Glutamatergic neuron (in vitro differentiated cells): ENCODE data around the gene EIF3C. TPM values are rescaled to one million over a fixed set of nuclear protein-coding genes. Genes with fewer than 3 reads are reported as not detected.
"Not testable (repeated sequence)": the region's sequence is repeated elsewhere in the genome, so short reads cannot be mapped to it uniquely, and the experiment has no call there.

Experiments
- DNase-seq: peaks from one replicate; pipeline ENCODE4 v3.0.0; 2022
- H3K27ac Mint-ChIP-seq: one replicate; pipeline ENCODE4 v1.8.0; 2020; ENCODE audit warnings: mild to moderate bottlenecking, mixed read lengths, inconsistent platforms; ENCODE audit not compliant: unreplicated experiment
- H3K27me3 Mint-ChIP-seq: one replicate; pipeline ENCODE4 v1.8.0; 2020; ENCODE audit warnings: mild to moderate bottlenecking, moderate library complexity, mixed read lengths, inconsistent platforms; ENCODE audit not compliant: unreplicated experiment
- H3K36me3 Mint-ChIP-seq: one replicate; pipeline ENCODE4 v1.8.0; 2020; ENCODE audit warnings: mild to moderate bottlenecking, mixed read lengths, inconsistent platforms; ENCODE audit not compliant: unreplicated experiment
- H3K4me1 Mint-ChIP-seq: one replicate; pipeline ENCODE4 v1.8.0; 2020; ENCODE audit warnings: mild to moderate bottlenecking, low read depth, mixed read lengths, inconsistent platforms; ENCODE audit not compliant: unreplicated experiment
- H3K4me3 Mint-ChIP-seq: one replicate; pipeline ENCODE4 v1.8.0; 2020; ENCODE audit warnings: mild to moderate bottlenecking, mixed read lengths, inconsistent platforms; ENCODE audit not compliant: unreplicated experiment
- H3K9me3 Mint-ChIP-seq: one replicate; pipeline ENCODE4 v1.8.0; 2020; ENCODE audit warnings: mild to moderate bottlenecking, moderate library complexity, mixed read lengths, inconsistent platforms; ENCODE audit not compliant: unreplicated experiment
- total RNA-seq: library from RNA; stranded (reverse); fragmentation: NEBNext Ultra II Directional; extraction: Animal tissue kit (Norgen Biotek cat#: 25700); gene quantifications from one replicate; pipeline ENCODE4 v1.2.1, GENCODE V29; 2021; ENCODE audit not compliant: unreplicated experiment
- TF ChIP-seq, protein P1 (sequence below): fragments of 200-600 bp; sonication (generic); IDR thresholded peaks from one replicate; pipeline ENCODE4 v1.5.0; 2021; ENCODE audit not compliant: partially characterized antibody, unreplicated experiment

The EIF3C gene
- total RNA-seq, 1 donor from 2014 or later = 832 TPM

- H3K9me3 Mint-ChIP-seq, H3K36me3 Mint-ChIP-seq, H3K4me1 Mint-ChIP-seq, H3K4me3 Mint-ChIP-seq, DNase-seq, H3K27ac Mint-ChIP-seq, H3K27me3 Mint-ChIP-seq: not testable (repeated sequence)
Observed at GRCh38 chr16:28722852-28723650, 11.8 kb downstream of the EIF3C start.

DNA sequence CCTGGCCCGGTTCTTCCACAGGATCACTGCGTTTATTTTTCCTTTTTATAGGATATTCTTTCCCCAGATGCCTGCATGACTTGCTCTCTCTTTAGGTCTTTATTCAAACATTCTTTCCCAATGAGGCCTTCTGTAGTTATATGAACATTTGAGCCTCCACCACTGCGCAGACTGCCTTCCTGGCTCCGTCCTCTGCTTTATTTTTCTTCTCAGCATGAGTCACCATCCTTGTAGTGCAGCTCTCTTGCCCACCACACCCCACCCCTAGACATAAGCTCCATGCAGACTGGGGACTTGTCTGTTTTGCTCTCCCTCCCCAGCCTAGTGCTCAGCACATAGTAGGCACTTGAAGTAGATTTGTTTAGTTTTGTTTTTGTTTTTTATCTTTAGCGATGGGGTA lies 20.0 kb downstream of the EIF3C start:
- H3K4me3 Mint-ChIP-seq, H3K36me3 Mint-ChIP-seq, DNase-seq, H3K4me1 Mint-ChIP-seq, H3K9me3 Mint-ChIP-seq, H3K27me3 Mint-ChIP-seq, H3K27ac Mint-ChIP-seq: not testable (repeated sequence)

DNA sequence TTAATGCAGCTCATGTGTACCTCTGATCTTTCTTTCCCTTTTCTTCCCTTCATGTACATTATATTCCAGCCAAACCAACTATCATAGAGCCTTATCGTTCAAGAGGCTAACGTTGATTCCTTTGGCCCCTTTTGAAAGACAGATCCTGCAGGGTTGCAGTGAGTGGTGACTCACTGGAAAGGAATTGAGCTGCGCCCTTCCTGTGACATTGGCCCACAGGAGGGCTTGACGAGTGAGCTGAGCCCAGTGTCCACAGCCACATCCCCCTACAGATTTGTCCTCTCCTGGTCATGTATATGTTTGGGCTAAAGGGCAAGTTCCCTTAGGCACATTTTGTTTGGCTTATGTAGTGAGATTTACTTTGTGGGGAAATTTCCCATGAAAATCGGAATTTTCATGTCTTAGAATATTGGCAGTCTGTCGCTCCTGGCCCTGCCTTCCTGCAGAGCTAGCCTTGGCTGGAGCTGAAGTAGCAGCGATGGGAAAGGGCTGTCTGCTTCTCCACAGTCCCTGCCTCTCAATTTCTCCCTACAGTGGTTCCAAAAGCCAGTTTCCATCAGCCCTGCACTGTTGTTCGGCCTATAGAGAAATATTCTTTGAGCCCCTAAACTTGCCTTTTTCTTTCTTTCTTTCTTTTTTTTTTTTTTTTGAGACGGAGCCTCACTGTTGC lies 21.3 kb downstream of the EIF3C start:
- H3K27ac Mint-ChIP-seq, H3K27me3 Mint-ChIP-seq, H3K4me3 Mint-ChIP-seq, H3K36me3 Mint-ChIP-seq, H3K9me3 Mint-ChIP-seq, H3K4me1 Mint-ChIP-seq, DNase-seq: not testable (repeated sequence)

- H3K27me3 Mint-ChIP-seq, H3K36me3 Mint-ChIP-seq, H3K9me3 Mint-ChIP-seq, DNase-seq, H3K27ac Mint-ChIP-seq, H3K4me3 Mint-ChIP-seq, H3K4me1 Mint-ChIP-seq: not testable (repeated sequence)
Observed at GRCh38 chr16:28739787-28740186, 28.5 kb downstream of the EIF3C start.

- H3K9me3 Mint-ChIP-seq, H3K4me3 Mint-ChIP-seq, DNase-seq, H3K36me3 Mint-ChIP-seq, H3K27ac Mint-ChIP-seq, H3K4me1 Mint-ChIP-seq, H3K27me3 Mint-ChIP-seq: not testable (repeated sequence)
Observed at GRCh38 chr16:28740631-28741030, 29.4 kb downstream of the EIF3C start.

GRCh38 chr16:28741295-28741694 lies 30.0 kb downstream of the EIF3C start:
- H3K4me3 Mint-ChIP-seq, H3K9me3 Mint-ChIP-seq: not testable (repeated sequence)

GRCh38 chr16:28746618-28747350 lies 35.5 kb downstream of the EIF3C start:
- not testable (repeated sequence) for H3K27ac Mint-ChIP-seq, H3K9me3 Mint-ChIP-seq, H3K4me3 Mint-ChIP-seq, DNase-seq, H3K36me3 Mint-ChIP-seq, H3K27me3 Mint-ChIP-seq, H3K4me1 Mint-ChIP-seq

More at GRCh38 chr16:28741295-28741694, 30.0 kb downstream of the EIF3C start:
- H3K4me1 Mint-ChIP-seq, H3K36me3 Mint-ChIP-seq, DNase-seq, H3K27me3 Mint-ChIP-seq, H3K27ac Mint-ChIP-seq: not testable (repeated sequence)

DNA sequence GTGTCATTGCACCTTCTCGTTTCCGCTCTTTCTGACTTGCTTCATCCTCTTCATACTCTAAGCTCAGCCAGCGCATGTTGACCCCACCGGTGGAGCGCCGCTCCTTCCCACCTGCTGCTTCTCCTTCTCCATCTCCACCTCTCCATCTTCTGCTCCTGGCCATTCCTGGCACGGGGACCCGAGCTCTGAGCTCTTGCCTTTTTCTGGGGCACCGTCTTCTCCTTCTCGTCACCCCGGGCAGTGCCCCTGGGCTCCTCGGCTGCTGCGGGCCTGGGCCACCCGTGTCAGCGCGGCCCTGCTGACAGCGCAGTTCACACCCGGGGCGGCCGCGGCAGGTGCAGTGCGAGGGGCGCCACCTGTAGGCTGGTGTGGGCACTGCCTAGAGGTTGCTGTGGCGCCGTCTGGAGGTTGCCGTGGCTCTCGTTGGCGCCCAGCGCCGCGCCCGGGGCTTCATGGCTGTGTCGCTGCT lies 38.8 kb downstream of the EIF3C start:
- not testable (repeated sequence) for H3K27me3 Mint-ChIP-seq, H3K36me3 Mint-ChIP-seq, H3K27ac Mint-ChIP-seq, H3K4me3 Mint-ChIP-seq, H3K9me3 Mint-ChIP-seq, H3K4me1 Mint-ChIP-seq
- TF ChIP-seq, protein P1, sequence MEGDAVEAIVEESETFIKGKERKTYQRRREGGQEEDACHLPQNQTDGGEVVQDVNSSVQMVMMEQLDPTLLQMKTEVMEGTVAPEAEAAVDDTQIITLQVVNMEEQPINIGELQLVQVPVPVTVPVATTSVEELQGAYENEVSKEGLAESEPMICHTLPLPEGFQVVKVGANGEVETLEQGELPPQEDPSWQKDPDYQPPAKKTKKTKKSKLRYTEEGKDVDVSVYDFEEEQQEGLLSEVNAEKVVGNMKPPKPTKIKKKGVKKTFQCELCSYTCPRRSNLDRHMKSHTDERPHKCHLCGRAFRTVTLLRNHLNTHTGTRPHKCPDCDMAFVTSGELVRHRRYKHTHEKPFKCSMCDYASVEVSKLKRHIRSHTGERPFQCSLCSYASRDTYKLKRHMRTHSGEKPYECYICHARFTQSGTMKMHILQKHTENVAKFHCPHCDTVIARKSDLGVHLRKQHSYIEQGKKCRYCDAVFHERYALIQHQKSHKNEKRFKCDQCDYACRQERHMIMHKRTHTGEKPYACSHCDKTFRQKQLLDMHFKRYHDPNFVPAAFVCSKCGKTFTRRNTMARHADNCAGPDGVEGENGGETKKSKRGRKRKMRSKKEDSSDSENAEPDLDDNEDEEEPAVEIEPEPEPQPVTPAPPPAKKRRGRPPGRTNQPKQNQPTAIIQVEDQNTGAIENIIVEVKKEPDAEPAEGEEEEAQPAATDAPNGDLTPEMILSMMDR = peak; percentile 44
- DNase-seq = peak; percentile 37

DNA sequence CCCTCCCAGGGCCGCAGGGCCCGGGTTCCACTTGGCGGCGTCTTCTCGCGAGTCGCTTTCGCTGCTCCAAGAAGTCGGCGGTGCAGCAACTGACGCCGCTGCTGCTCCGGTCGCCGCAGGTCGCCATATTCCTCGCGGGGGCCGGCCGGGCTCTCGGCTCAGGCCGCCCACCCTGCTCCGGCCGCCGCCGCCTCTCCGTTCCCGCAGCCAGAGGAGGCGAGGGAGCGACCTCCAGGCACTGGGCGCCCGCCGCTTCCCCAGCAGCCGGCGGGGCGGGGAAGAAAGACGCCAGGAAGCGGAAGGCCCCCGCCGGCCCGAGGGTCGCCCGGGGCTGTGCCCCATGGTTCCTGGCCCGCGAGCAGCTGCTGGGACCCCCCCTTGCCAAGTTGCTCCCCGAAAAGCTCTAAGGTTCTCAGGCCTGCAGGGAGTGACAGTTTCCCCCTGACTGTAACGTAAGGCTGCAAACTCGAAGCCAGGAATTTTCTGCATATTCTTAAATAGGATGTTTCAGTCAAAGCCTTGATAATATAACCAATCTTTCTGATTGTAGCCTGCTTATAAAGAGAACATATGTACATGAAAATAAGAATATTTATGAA lies 39.3 kb downstream of the EIF3C start:
- H3K4me1 Mint-ChIP-seq, H3K27ac Mint-ChIP-seq, H3K9me3 Mint-ChIP-seq, H3K27me3 Mint-ChIP-seq, H3K36me3 Mint-ChIP-seq, DNase-seq, H3K4me3 Mint-ChIP-seq: not testable (repeated sequence)

- not testable (repeated sequence) for H3K4me1 Mint-ChIP-seq, H3K27me3 Mint-ChIP-seq, H3K36me3 Mint-ChIP-seq, H3K9me3 Mint-ChIP-seq, DNase-seq, H3K4me3 Mint-ChIP-seq, H3K27ac Mint-ChIP-seq
Observed at GRCh38 chr16:28751487-28751886, 40.2 kb downstream of the EIF3C start, which contains the start of gene NPIPB9. Gene NPIPB9, plus strand, starts transcription at chr16:28751787.

GRCh38 chr16:28781697-28782096 lies 70.4 kb downstream of the EIF3C start:
- DNase-seq, H3K36me3 Mint-ChIP-seq, H3K27ac Mint-ChIP-seq, H3K4me3 Mint-ChIP-seq, H3K4me1 Mint-ChIP-seq, H3K27me3 Mint-ChIP-seq, H3K9me3 Mint-ChIP-seq: not testable (repeated sequence)
